Activated effector memory CD4-positive, alpha-beta T cell treated with anti-CD3 and anti-CD28 coated beads, Interleukin-2, amount 50 U/mL, for 16 hours (primary cell): ENCODE data around the gene EIF4E1B.

Experiments used
- DNase-seq: peaks from one replicate; pipeline ENCODE4 v3.0.0-alpha.2; 2020

The EIF4E1B gene

GRCh38 chr5:176628406-176629228 is 1.9 kb upstream of the EIF4E1B start:
- DNase-seq, result no peak

GRCh38 chr5:176629317-176629852 is 1.1 kb upstream of the EIF4E1B start:
- no peak for DNase-seq

- no peak for DNase-seq
These were observed 277 bp downstream of the EIF4E1B start for GRCh38 chr5:176630681-176631222.

GRCh38 chr5:176631383-176632200 is 1.1 kb downstream of the EIF4E1B start:
- no peak for DNase-seq

- DNase-seq, result no peak
These were observed 2.3 kb downstream of the EIF4E1B start for GRCh38 chr5:176632745-176633144.

- no peak for DNase-seq
These were observed 3.1 kb downstream of the EIF4E1B start for GRCh38 chr5:176633598-176633997.

GRCh38 chr5:176636426-176636825 is 6.0 kb downstream of the EIF4E1B start:
- no peak for DNase-seq

- DNase-seq, result no peak
These were observed 7.1 kb downstream of the EIF4E1B start for GRCh38 chr5:176637556-176637955.

- DNase-seq, result no peak
These were observed 8.0 kb downstream of the EIF4E1B start for GRCh38 chr5:176638437-176638836.

- DNase-seq, result no peak
These were observed 8.7 kb downstream of the EIF4E1B start for GRCh38 chr5:176639208-176639607.

GRCh38 chr5:176639981-176640380 is 9.5 kb downstream of the EIF4E1B start:
- DNase-seq, result no peak

- DNase-seq, result no peak
These were observed 10.1 kb downstream of the EIF4E1B start for GRCh38 chr5:176640616-176641015.

GRCh38 chr5:176642675-176643490 is 12.4 kb downstream of the EIF4E1B start:
- no peak for DNase-seq

- no peak for DNase-seq
These were observed 13.2 kb downstream of the EIF4E1B start for GRCh38 chr5:176643491-176644219.

GRCh38 chr5:176644294-176644693 is 13.8 kb downstream of the EIF4E1B start:
- no peak for DNase-seq

GRCh38 chr5:176644878-176645670 is 14.6 kb downstream of the EIF4E1B start:
- DNase-seq, result no peak

GRCh38 chr5:176646049-176646706 is 15.7 kb downstream of the EIF4E1B start:
- no peak for DNase-seq

- DNase-seq, result no peak
These were observed 16.2 kb downstream of the EIF4E1B start for GRCh38 chr5:176646707-176647029.

- DNase-seq, result peak; percentile 100
These were observed 16.8 kb downstream of the EIF4E1B start, which contains the start of gene TSPAN17 for GRCh38 chr5:176647030-176647842. TSPAN17 (plus strand) TSS chr5:176647484; CDS start chr5:176647616, 132 bp downstream.
